DND-41 (cell line): Measurements from ENCODE around the gene SCAI.
"Not testable (repeated sequence)": the region's sequence is repeated elsewhere in the genome, so short reads cannot be mapped to it uniquely, and the experiment has no call there.

Source experiments
- ATAC-seq: fragments of 200-7000 bp; cut with Tn5 transposase; 3 replicates; pipeline ENCODE4 v1.9.1; 2021; ENCODE audit warnings: low read depth; ENCODE audit not compliant: insufficient read depth
- DNase-seq: peaks from one replicate; pipeline ENCODE4 v3.0.0-alpha.2; 2020
- H2AFZ ChIP-seq: 2 replicates; pipeline ENCODE4 v1.6.0; 2012; ENCODE audit warnings: low read depth, low read length
- H3K27ac ChIP-seq: 2 replicates; pipeline ENCODE4 v1.5.1; 2012; ENCODE audit warnings: low read length, inconsistent platforms
- H3K27me3 ChIP-seq: fragments of 200-600 bp; sonication (generic); 2 replicates; pipeline ENCODE4 v1.6.0; 2012; ENCODE audit warnings: low read length, mild to moderate bottlenecking, inconsistent platforms; ENCODE audit not compliant: insufficient read depth, poor library complexity
- H3K36me3 ChIP-seq: 2 replicates; pipeline ENCODE4 v1.5.1; 2012; ENCODE audit warnings: low read length, inconsistent platforms; ENCODE audit not compliant: insufficient read depth
- H3K4me1 ChIP-seq: 2 replicates; pipeline ENCODE4 v1.5.1; 2012; ENCODE audit warnings: mild to moderate bottlenecking, low read length; ENCODE audit not compliant: insufficient read depth
- H3K4me2 ChIP-seq: 2 replicates; pipeline ENCODE4 v1.6.0; 2012; ENCODE audit warnings: mild to moderate bottlenecking, moderate library complexity, low read length, inconsistent platforms; ENCODE audit not compliant: insufficient read depth
- H3K4me3 ChIP-seq, 2 experiments: fragments of 200-600 bp in 1 of 2; shearing (Covaris generic) in 1 of 2; 2 replicates each; pipeline ENCODE4 v1.5.1; 2012 to 2016; ENCODE audit warnings: inconsistent platforms in 2 of 2, low read length in 2 of 2, mild to moderate bottlenecking in 2 of 2, low read depth in 1 of 2, moderate library complexity in 1 of 2
- H3K79me2 ChIP-seq: 2 replicates; pipeline ENCODE4 v1.6.0; 2012; ENCODE audit warnings: low read length, inconsistent platforms; ENCODE audit not compliant: insufficient read depth
- H3K9ac ChIP-seq: 2 replicates; pipeline ENCODE4 v1.6.0; 2012; ENCODE audit warnings: low read depth, mild to moderate bottlenecking, inconsistent platforms, low read length, moderate library complexity
- H3K9me3 ChIP-seq: 2 replicates; pipeline ENCODE4 v1.5.1; 2012; ENCODE audit warnings: low read length, moderate library complexity, mild to moderate bottlenecking, inconsistent platforms; ENCODE audit not compliant: insufficient read depth, severe bottlenecking
- H4K20me1 ChIP-seq: 2 replicates; pipeline ENCODE4 v1.6.0; 2012; ENCODE audit warnings: low read length; ENCODE audit not compliant: insufficient read depth
- EZH2 ChIP-seq: IDR thresholded peaks from 3 replicates; pipeline ENCODE4 v1.6.1; 2012; ENCODE audit warnings: borderline replicate concordance, low read depth, mild to moderate bottlenecking, moderate library complexity, low read length, inconsistent platforms; ENCODE audit not compliant: severe bottlenecking
- TF ChIP-seq, protein P1 (sequence below): IDR thresholded peaks from 2 replicates; pipeline ENCODE4 v1.5.1; 2012; ENCODE audit warnings: borderline replicate concordance, low read length, moderate library complexity, mild to moderate bottlenecking; ENCODE audit not compliant: poor library complexity, severe bottlenecking; ENCODE audit errors: extremely low read depth

Gene SCAI

DNA sequence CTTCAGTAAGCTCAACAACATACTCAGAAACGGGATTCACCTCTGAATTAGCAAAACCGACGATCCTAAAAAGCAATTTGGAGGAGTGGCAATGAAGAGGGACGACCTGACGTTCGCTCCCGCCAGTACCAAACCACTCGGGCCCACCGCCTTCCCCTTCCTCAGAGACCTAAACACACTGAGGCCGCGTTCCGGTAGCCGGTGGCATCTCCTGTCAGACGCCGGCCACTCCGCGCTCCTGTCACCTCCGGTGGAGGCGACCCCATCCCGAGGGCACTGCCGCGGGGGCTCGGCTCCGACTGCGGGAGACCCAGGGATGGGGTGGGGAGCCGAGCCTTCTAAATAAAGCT lies 45.7 kb upstream of the SCAI start:
- Histone ChIP-seq H3K79me2 (peaks cover 66% of the 10 kb centered on the region), H3K4me3 (peak overlapping the region; percentile 81 to 95; a peak in 3 of 4 replicates), H3K4me2 (peak overlapping the region; percentile 88), H2AFZ (peak overlapping the region; percentile 93), H3K9me3 (no peaks in the 10 kb centered on the region), H3K36me3 (peaks cover 3% of the 10 kb centered on the region), H3K4me1 (peaks cover 28% of the 10 kb centered on the region), H3K27ac (peak overlapping the region; percentile 79), H4K20me1 (peaks cover 8% of the 10 kb centered on the region; the same call in 1 of the 2 replicates), H3K27me3 (no peaks in the 10 kb centered on the region), H3K9ac (peak overlapping the region; percentile 79)
- TF ChIP-seq EZH2, result no peak
- TF ChIP-seq, protein P1, sequence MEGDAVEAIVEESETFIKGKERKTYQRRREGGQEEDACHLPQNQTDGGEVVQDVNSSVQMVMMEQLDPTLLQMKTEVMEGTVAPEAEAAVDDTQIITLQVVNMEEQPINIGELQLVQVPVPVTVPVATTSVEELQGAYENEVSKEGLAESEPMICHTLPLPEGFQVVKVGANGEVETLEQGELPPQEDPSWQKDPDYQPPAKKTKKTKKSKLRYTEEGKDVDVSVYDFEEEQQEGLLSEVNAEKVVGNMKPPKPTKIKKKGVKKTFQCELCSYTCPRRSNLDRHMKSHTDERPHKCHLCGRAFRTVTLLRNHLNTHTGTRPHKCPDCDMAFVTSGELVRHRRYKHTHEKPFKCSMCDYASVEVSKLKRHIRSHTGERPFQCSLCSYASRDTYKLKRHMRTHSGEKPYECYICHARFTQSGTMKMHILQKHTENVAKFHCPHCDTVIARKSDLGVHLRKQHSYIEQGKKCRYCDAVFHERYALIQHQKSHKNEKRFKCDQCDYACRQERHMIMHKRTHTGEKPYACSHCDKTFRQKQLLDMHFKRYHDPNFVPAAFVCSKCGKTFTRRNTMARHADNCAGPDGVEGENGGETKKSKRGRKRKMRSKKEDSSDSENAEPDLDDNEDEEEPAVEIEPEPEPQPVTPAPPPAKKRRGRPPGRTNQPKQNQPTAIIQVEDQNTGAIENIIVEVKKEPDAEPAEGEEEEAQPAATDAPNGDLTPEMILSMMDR, result no peak
- peak; percentile 18 for ATAC-seq
- DNase-seq, result peak; percentile 30

DNA sequence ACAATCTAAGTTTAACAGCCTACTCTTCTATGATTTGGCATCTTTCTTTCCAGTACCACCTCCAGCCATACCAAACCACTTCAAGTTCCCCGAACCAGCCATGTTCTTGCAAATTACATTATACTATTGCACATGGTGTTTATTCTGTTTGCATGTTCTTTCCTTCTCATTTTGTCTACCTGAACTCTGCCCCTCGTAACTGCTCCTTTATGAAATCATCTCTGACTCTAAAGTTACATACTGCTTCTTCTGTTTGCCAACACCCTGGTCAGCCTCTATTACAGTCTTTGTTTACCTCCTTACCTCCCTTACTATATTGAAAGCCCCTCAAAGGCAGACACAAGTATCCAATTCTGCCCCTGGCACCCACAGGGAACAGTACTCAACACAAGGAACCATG lies 40.2 kb upstream of the SCAI start:
- Histone ChIP-seq H3K27ac (no peak overlapping the region), H3K9ac (no peak overlapping the region), H3K36me3 (peaks cover 12% of the 10 kb centered on the region), H3K4me1 (peaks cover 17% of the 10 kb centered on the region), H3K9me3 (no peaks in the 10 kb centered on the region), H4K20me1 (peaks cover 30% of the 10 kb centered on the region; the same call in 1 of the 2 replicates), H2AFZ (no peak overlapping the region), H3K27me3 (no peaks in the 10 kb centered on the region), H3K4me3 (no peak overlapping the region), H3K79me2 (peaks cover 98% of the 10 kb centered on the region), H3K4me2 (no peak overlapping the region)
- TF ChIP-seq, protein P1, result no peak
- no peak for TF ChIP-seq EZH2
- DNase-seq, result no peak
- no peak for ATAC-seq

DNA sequence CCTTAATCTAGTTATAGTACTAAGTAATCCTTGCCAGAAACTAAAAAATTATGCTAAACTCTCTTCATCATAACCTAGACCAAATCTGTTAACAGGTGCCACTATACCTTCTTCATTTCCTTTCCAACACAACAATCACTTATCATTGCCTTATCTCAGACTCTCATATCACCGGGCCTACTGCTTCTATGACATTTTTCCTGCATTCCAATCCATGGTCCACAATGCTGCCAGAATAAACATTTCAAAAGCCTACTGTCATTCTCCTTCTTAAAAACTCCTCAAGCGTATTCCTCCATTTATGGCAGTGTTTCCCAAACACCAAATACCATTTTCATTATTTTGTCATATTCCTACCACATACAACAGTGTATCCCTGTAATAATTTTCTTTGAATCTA lies 39.7 kb upstream of the SCAI start:
- H3K27me3 ChIP-seq, result no peaks in the 10 kb centered on the region
- DNase-seq (no peak), ATAC-seq (no peak)
- no peaks in the 10 kb centered on the region for H3K9me3 ChIP-seq
- peaks cover 12% of the 10 kb centered on the region for H3K4me1 ChIP-seq
- H3K4me2 ChIP-seq, result no peak overlapping the region
- H3K36me3 ChIP-seq, result peaks cover 10% of the 10 kb centered on the region
- no peak for TF ChIP-seq EZH2
- TF ChIP-seq, protein P1, result no peak
- no peak overlapping the region for H3K27ac ChIP-seq
- peaks cover 98% of the 10 kb centered on the region for H3K79me2 ChIP-seq
- H4K20me1 ChIP-seq, result peaks cover 32% of the 10 kb centered on the region; the same call in 1 of the 2 replicates
- H3K4me3 ChIP-seq, result no peak overlapping the region
- no peak overlapping the region for H3K9ac ChIP-seq
- H2AFZ ChIP-seq, result no peak overlapping the region

DNA sequence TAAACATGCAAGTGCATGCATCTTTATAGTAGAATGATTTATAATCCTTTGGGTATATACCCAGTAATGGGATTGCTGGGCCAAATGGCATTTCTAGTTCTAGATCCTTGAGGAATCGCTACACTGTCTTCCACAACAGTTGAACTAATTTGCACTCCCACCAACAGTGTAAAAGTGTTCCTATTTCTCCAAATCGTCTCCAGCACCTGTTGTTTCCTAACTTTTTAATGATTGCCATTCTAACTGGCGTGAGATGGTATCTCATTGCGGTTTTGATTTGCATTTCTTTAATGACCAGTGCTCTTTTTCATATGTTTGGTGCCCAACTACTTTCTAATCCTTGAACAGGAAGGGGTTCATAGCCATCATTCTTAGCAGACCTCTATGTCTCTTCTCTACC lies 38.4 kb upstream of the SCAI start:
- not testable (repeated sequence) for ATAC-seq, DNase-seq, H2AFZ ChIP-seq

More for the DNA sequence above, 38.4 kb upstream of the SCAI start:
- H3K9me3 ChIP-seq, H3K4me1 ChIP-seq, H3K36me3 ChIP-seq, H3K4me3 ChIP-seq, H3K27ac ChIP-seq, H3K4me2 ChIP-seq, H3K9ac ChIP-seq, H3K27me3 ChIP-seq: not testable (repeated sequence)
- peaks cover 97% of the 10 kb centered on the region for H3K79me2 ChIP-seq
- H4K20me1 ChIP-seq, result peaks cover 36% of the 10 kb centered on the region; the same call in 1 of the 2 replicates
